Neural progenitor cell (in vitro differentiated cells): ENCODE measurements around the gene CD99. TPM values are rescaled to one million over a fixed set of nuclear protein-coding genes. Genes with fewer than 3 reads are reported as not detected.

Experiments
- DNase-seq: peaks from one replicate; pipeline ENCODE4 v3.0.0-alpha.2; 2016; ENCODE audit warnings: low spot score
- H2AFZ ChIP-seq: fragments of 200-600 bp; sonication (generic); replicated peaks from 2 replicates; pipeline ENCODE4 v1.6.1; 2016; ENCODE audit warnings: antibody characterized with exemption
- H3F3A ChIP-seq: fragments of 200-600 bp; sonication (generic); 2 replicates; pipeline ENCODE4 v1.6.1; 2016; ENCODE audit warnings: antibody characterized with exemption, low read depth
- H3K27ac ChIP-seq: fragments of 200-600 bp; sonication (generic); 2 replicates; pipeline ENCODE4 v1.5.1; 2016; ENCODE audit warnings: mild to moderate bottlenecking
- H3K27me3 ChIP-seq: fragments of 200-600 bp; sonication (generic); 2 replicates; pipeline ENCODE4 v1.6.1; 2016; ENCODE audit warnings: mild to moderate bottlenecking, moderate library complexity
- H3K36me3 ChIP-seq: fragments of 200-600 bp; sonication (generic); 2 replicates; pipeline ENCODE4 v1.5.1; 2016
- H3K4me1 ChIP-seq: fragments of 200-600 bp; sonication (generic); 2 replicates; pipeline ENCODE4 v1.6.1; 2016; ENCODE audit warnings: mixed run types
- H3K4me2 ChIP-seq: fragments of 200-600 bp; sonication (generic); 2 replicates; pipeline ENCODE4 v1.6.1; 2016
- H3K4me3 ChIP-seq: fragments of 200-600 bp; sonication (generic); 2 replicates; pipeline ENCODE4 v1.5.1; 2016
- H3K79me2 ChIP-seq: fragments of 200-600 bp; sonication (generic); 2 replicates; pipeline ENCODE4 v1.6.1; 2016; ENCODE audit warnings: low read depth
- H3K9ac ChIP-seq: fragments of 200-600 bp; sonication (generic); 2 replicates; pipeline ENCODE4 v1.6.1; 2016
- H3K9me3 ChIP-seq: fragments of 200-600 bp; sonication (generic); 2 replicates; pipeline ENCODE4 v1.5.1; 2016; ENCODE audit warnings: low read depth
- H4K20me1 ChIP-seq: fragments of 200-600 bp; sonication (generic); 2 replicates; pipeline ENCODE4 v1.6.1; 2016; ENCODE audit warnings: low read depth
- H3K27ac Mint-ChIP-seq: 3 replicates; pipeline ENCODE4 v1.8.0; 2021; ENCODE audit warnings: mixed read lengths
- H3K27me3 Mint-ChIP-seq: 2 replicates; pipeline ENCODE4 v1.8.0; 2022; ENCODE audit warnings: low read depth, mild to moderate bottlenecking, inconsistent platforms, moderate library complexity, mixed read lengths; ENCODE audit not compliant: insufficient read depth
- H3K36me3 Mint-ChIP-seq: 3 replicates; pipeline ENCODE4 v1.8.0; 2021; ENCODE audit warnings: mixed read lengths
- H3K4me1 Mint-ChIP-seq: 3 replicates; pipeline ENCODE4 v1.8.0; 2021; ENCODE audit warnings: mixed read lengths
- H3K4me3 Mint-ChIP-seq: 3 replicates; pipeline ENCODE4 v1.8.0; 2021; ENCODE audit warnings: mild to moderate bottlenecking, moderate library complexity, mixed read lengths
- H3K9me3 Mint-ChIP-seq: 3 replicates; pipeline ENCODE4 v1.8.0; 2020; ENCODE audit warnings: mixed read lengths
- CTCF ChIP-seq: fragments of 200-600 bp; sonication (generic); IDR thresholded peaks from 2 replicates; pipeline ENCODE4 v1.5.1; 2017; ENCODE audit warnings: antibody characterized with exemption, mild to moderate bottlenecking
- EZH2 ChIP-seq: fragments of 200-600 bp; sonication (generic); IDR thresholded peaks from 2 replicates; pipeline ENCODE4 v1.6.1; 2017; ENCODE audit warnings: antibody characterized with exemption, mild to moderate bottlenecking, moderate library complexity
- EZH2phosphoT487 ChIP-seq: fragments of 200-600 bp; sonication (generic); IDR thresholded peaks from 2 replicates; pipeline ENCODE4 v1.6.1; 2017; ENCODE audit warnings: antibody characterized with exemption
- total RNA-seq: library from RNA; depleted of rRNA; stranded (reverse); fragments of >200 nt; gene quantifications from 2 replicates; pipeline ENCODE4 v1.2.3, GENCODE V29; 2015; ENCODE audit warnings: low replicate concordance

Gene CD99
- total RNA-seq, 1 donor from 2014 or later = 81.8 TPM

- Mint-ChIP-seq H3K4me3 (no peak overlapping the region), H3K36me3 (peaks cover 3% of the 10 kb centered on the region), H3K9me3 (no peaks in the 10 kb centered on the region), H3K4me1 (peaks cover 5% of the 10 kb centered on the region), H3K27me3 (peaks cover 5% of the 10 kb centered on the region), H3K27ac (no peak overlapping the region)
- Histone ChIP-seq H3K4me1 (no peaks in the 10 kb centered on the region), H3K27ac (no peak overlapping the region), H2AFZ (no peak overlapping the region), H3K4me3 (no peak overlapping the region), H3K27me3 (no peaks in the 10 kb centered on the region), H4K20me1 (no peaks in the 10 kb centered on the region), H3F3A (no peaks in the 10 kb centered on the region), H3K9ac (no peak overlapping the region), H3K79me2 (no peaks in the 10 kb centered on the region), H3K9me3 (no peaks in the 10 kb centered on the region), H3K36me3 (no peaks in the 10 kb centered on the region), H3K4me2 (no peak overlapping the region)
- no peak for DNase-seq
- TF ChIP-seq EZH2phosphoT487 (no peak), CTCF (no peak)
Observed at GRCh38 chrX:2658585-2659292, 32.4 kb upstream of the CD99 start.

GRCh38 chrX:2662586-2662985 lies 28.5 kb upstream of the CD99 start:
- Histone ChIP-seq H3K9me3 (no peaks in the 10 kb centered on the region), H3K9ac (no peak overlapping the region), H3K79me2 (no peaks in the 10 kb centered on the region), H3K27me3 (no peaks in the 10 kb centered on the region), H3K4me1 (no peaks in the 10 kb centered on the region), H4K20me1 (no peaks in the 10 kb centered on the region), H2AFZ (no peak overlapping the region), H3K4me2 (no peak overlapping the region), H3F3A (no peaks in the 10 kb centered on the region), H3K27ac (no peak overlapping the region), H3K4me3 (no peak overlapping the region), H3K36me3 (no peaks in the 10 kb centered on the region)
- Mint-ChIP-seq H3K4me3 (no peak overlapping the region), H3K9me3 (no peaks in the 10 kb centered on the region), H3K27me3 (peaks cover 5% of the 10 kb centered on the region), H3K4me1 (peaks cover 12% of the 10 kb centered on the region), H3K36me3 (no peaks in the 10 kb centered on the region), H3K27ac (no peak overlapping the region)
- no peak for TF ChIP-seq EZH2phosphoT487
- DNase-seq = no peak

GRCh38 chrX:2664502-2664901 lies 26.6 kb upstream of the CD99 start:
- H3K27me3 ChIP-seq = no peaks in the 10 kb centered on the region
- Mint-ChIP-seq H3K9me3 (no peaks in the 10 kb centered on the region), H3K4me1 (peaks cover 7% of the 10 kb centered on the region), H3K4me3 (no peak overlapping the region), H3K36me3 (no peaks in the 10 kb centered on the region), H3K27me3 (peaks cover 5% of the 10 kb centered on the region), H3K27ac (peak overlapping the region; percentile 76)
- H3K4me3 ChIP-seq = no peak overlapping the region
- no peak for DNase-seq
- H3K9me3 ChIP-seq = no peaks in the 10 kb centered on the region
- H3K9ac ChIP-seq = no peak overlapping the region
- TF ChIP-seq EZH2phosphoT487 (no peak), CTCF (no peak), EZH2 (no peak)
- H3K27ac ChIP-seq = no peak overlapping the region
- H4K20me1 ChIP-seq = no peaks in the 10 kb centered on the region
- H3K36me3 ChIP-seq = no peaks in the 10 kb centered on the region
- no peaks in the 10 kb centered on the region for H3F3A ChIP-seq
- no peak overlapping the region for H3K4me2 ChIP-seq
- no peaks in the 10 kb centered on the region for H3K79me2 ChIP-seq
- H3K4me1 ChIP-seq = no peaks in the 10 kb centered on the region
- H2AFZ ChIP-seq = no peak overlapping the region
